Endometrial microvascular endothelial cells (primary cell): Measurements from ENCODE around the gene CEP112. TPM values are rescaled to one million over a fixed set of nuclear protein-coding genes. Genes with fewer than 3 reads are reported as not detected.

Source experiments
- in situ Hi-C: cut with HindIII; loops from 2 replicates; pipeline ENCODE4 v1.10.0; 2017; ENCODE audit warnings: low sequenced_read_pairs, low pct_unique_long_range_greater_than_20kb; ENCODE audit errors: inconsistent ontology term
- total RNA-seq: library from RNA; depleted of rRNA; stranded (reverse); fragments of >200 nt; gene quantifications from one replicate; pipeline ENCODE4 v1.2.3, GENCODE V29; 2015; ENCODE audit errors: inconsistent ontology term

Gene CEP112
- total RNA-seq: 3.0 TPM

DNA sequence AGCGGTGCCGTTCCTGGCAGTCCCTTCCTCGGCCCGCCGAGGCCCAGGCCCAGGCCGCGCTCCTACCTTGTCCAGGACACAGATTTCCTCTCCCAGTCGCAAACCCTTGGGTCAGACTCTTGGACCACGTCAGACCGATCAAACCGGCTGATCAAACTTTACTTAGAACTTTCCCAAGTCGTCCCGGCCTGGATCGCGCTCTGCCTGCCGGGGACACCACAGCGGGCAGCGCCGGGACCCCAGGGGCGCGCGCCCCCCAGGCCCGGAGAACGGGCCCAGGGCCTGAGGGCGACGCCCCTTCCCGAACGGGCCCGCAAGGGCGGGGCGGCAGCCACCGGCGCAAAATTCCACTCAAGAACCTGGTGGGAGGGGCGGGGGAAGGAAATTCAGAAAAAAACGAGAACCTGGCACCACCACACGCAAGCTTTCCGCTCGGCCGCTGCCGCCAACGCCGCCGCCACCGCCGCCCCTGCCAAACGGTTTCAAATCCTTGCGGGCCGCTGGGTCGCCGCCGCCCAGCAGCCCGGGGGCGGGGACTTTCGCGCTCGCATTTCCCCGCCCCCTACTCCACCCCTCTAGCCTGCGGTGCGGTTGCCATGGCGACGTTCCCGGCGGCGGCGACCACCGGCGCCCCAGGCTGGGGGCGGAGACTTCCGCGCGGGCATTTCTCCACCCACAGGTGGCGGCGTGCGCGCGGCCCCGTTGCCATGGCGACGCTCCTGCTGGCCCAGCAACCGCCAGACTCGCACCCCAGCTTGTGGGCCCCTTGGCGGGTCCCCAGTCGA lies at the start of gene CEP112:
TSS of gene CEP112 (minus strand) at position 541 of the 785 bp plus-strand sequence.
- in situ Hi-C loops: no loop called here

DNA sequence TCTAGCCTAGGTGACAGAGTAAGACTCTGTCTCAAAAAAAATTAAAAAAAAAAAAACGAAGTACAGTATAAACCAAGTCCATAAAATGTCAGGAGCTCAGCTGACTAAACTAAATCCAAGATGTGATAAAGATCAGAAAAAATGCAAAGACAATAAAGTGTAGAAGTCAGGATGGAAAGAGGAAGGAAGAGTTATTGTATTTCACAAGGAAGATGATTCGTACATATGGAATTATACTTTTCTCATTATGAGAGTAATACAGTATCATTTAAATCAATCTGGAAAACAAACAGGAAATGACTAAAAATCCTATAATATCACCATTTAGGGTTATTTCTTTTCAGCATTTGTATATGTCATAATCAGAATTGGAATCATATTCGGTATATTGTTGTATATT lies 48.7 kb upstream of the CEP112 start:
- in situ Hi-C loops: no loop called here

DNA sequence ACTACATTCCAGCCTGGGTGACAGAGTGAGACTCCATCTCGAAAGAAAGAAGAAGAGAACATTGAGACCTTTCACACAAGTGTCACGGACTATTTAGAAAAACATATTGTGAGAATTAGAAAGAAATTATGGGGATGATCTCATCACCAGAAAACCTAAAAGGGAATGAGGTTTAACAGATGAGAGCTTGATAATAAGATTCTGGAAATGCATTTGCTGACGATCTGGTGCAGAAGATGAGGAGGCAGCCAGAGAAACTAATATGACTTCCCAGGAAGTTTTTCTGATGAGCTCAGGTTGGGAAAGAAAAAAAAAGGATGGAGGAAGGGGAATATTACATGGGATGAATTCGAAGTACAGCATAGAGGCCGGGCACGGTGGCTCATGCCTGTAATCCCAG lies 48.1 kb upstream of the CEP112 start:
- in situ Hi-C loops: no loop called here

DNA sequence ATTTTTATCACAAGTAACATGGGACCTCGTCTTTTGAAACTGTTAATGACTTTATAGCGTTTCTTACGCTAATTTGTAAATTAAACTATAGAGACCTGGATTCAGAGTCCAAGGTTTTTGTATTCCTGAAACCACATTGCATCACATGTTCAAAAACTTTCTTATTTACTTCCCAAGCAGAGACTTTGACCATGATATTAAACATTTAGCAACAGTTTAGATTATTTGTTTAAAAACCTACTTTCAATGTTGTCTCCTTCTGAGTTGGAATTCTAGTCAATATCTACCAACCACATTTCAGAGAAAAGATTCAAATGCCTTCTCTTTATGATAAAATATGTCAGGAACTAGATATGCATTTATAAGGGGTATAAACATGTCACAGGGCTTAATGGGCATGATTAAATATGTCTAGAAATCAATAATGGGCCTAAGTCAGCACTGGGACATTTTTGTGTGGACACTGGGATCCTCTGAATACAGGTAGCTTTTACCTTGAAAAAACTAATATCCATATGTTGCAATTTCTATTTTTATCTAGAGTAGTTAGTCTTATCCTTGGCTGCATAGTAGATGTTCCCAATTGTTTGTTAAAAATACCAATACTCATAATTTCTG lies 43.6 kb upstream of the CEP112 start:
- in situ Hi-C loops: no loop called here

GRCh38 chr17:66234611-66235010 lies 42.7 kb upstream of the CEP112 start:
- in situ Hi-C loops: no loop called here

GRCh38 chr17:66233023-66233753 lies 41.3 kb upstream of the CEP112 start:
- in situ Hi-C loops: no loop called here

DNA sequence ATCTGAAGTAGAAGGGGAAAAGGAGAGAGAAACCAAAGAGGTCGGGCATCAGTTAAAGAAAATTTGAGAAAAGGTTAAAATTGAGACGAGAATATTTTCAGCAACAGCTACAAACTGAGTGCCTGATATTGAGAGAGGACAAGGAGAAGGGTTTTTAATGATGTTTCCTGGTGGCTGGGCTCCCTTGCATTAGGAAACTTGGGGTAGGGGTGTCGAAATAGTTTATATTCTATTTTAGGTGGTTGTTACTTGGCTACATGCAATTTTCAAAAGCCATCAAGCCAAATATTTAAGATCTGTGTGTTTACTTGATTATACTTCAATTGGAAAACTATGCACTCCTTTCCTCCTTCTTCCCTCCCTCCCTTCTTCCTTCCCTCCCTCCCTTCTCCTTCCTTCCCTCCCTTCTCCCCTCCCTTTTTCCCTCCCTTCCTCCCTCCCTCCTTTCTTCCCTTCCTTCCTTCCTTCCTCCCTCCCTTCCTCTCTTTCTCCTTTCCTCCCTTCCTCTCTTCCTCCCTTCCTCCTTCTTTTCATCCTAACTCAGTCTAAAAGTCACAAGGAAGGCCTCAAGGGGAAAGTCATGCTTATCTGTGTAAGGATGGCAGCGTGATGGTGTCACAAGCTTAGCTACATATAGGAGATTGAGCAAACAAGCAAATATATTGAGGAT lies 39.1 kb upstream of the CEP112 start:
- in situ Hi-C loops: no loop called here

DNA sequence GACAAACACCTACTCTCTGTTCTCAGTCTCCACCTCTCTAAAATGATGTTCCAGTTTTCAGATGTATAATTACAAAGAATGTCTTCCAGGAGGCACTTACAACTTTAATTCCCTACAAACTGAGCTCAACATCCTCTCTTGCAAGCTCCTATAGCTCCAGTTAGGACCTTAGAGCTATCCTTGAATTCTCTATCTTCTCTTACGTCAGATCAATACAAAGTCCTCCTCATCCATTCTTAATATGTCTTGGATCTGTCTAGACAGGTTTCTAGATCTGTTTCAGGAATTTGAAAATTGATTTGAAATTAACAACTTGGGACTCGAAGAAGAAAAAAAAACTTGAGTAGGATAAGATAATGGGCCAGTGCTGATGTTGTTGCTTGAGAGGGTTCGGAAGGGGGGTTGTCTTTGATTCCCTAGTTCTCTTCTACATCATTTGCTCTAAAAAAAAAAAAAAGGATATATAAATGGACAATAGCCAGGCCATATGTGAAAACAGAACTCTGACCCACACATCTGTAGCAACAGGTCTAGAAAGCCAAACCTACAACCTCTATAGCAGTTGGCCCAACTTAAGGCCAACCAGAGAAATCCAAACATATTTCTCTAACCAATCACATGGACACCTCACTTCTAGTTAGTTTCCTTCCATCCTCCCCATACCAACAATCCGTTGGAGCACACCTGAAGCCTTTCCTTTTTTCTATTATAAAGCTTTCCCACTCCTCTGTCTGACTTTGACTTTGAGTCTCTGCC lies 38.0 kb upstream of the CEP112 start:
- in situ Hi-C loops: no loop called here

DNA sequence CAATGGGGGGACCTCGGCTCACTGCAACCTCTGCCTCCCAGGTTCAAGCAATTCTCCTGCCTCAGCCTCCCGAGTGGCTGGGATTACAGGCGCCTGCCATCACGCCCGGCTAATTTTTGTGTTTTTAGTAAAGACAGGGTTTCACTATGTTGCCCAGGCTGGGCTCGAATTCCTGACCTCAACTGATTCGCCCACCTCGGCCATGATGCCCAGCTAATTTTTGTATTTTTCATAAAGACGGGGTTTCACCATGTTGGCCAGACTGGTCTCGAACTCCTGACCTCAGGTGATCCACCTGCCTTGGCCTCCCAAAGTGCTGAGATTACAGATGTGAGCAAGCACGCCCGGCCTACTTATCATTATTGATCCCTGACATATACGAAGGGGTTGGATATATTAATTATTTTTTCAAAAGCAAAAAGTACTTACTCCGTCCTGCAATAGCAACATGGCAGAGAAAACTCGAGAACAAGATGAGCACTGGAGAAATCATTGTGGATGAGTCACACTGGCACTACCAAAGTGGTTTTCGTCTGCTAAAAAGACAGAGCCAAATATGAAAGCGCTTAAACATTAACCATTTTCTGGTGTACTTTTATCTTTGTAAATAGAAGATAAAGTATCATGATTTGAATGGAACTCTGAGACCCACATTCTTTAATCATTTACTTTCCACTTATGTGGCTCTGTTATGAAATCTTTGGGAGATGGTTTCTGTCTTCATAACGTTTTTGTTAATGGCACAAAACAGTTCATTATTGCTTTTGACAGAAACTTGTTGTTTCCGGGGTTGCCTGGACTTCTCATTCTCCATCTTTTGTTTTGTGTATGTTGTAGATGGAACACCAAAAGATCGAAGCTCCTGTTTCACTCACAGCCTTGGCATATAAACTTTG lies 37.2 kb upstream of the CEP112 start, which contains the start of gene APOH:
TSS of gene APOH (minus strand) at position 529 of the 896 bp plus-strand sequence. CDS start at position 493, 36 bp downstream.
- in situ Hi-C loops: no loop called here

GRCh38 chr17:66227212-66228045 lies 35.5 kb upstream of the CEP112 start:
- in situ Hi-C loops: no loop called here

- in situ Hi-C loops: no loop called here
Measured at GRCh38 chr17:66222798-66223350, 30.9 kb upstream of the CEP112 start.

- in situ Hi-C loops: no loop called here
Measured at GRCh38 chr17:66221755-66222530, 30.0 kb upstream of the CEP112 start.

DNA sequence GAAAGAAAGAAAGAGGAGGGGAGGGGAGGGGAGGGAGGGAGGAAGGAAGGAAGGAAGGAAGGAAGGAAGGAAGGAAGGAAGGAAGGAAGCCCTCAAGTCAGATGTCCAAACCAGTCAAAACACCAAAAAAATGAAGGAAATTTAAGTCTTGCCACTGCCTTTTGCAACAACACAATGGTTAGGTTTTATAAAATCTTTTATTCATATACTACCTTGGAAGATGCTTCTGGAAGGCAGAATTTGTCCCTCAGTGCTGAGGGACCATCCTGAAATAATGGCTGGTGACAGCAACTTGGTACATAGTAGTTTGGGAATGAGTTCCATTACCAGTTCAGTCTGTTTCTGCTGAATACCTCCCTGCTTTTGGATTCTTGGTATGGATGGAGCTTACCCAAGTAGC lies 29.4 kb upstream of the CEP112 start:
- in situ Hi-C loops: no loop called here

DNA sequence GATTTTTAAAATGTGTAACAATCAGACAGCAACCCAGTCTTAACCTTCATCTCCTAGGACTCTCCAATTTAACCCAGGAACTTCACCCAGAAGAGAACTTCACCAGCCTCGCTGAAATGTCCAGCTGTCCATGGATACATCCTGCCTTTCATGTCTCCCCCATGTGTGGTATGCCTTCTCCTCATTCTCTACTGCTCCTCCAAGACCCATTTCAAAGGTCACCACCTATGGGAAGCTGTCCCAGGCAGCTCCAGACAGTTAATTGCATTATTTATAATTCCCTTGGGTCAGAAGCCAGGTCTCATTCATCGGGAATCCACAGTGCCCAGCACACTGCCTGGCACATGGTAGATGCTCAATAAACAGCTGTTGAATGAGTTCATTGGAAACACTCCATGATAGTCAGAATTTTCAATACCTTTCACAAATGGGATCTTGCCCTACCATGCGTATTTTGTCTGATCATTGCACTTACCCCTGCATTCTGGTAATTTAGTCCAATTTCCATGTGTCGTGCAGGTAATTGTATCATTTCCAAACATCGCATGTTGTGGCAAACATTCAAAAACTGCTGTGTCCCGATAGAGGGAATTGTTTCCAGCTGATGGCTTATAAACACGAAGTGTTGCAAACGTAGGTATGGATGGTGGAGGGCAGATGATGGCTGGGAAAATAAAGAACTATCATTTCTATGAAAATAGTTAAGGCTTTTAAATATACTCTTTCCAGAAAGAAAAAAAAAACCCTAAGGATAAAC lies 28.3 kb upstream of the CEP112 start:
- in situ Hi-C loops: no loop called here

DNA sequence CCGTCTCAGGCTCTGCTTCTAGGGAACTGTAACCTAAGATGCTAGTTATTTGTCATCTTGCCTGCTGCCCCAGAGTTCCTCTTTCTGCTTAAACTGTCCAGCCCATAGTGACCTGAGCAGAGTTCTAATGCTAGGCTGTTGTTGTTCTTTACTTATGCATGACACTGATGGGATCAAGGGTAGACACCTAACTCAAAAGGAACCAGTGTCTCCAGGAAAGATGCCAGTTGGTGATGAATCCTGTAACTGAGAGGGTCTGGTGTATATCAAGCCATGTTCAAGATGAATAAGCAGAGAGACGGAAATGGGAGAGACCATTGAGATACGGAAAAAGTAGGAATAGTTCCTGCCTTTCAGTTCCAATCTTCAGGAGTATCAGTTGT lies 23.6 kb upstream of the CEP112 start:
- in situ Hi-C loops: no loop called here
